ENCODE measurements around the gene SNX6. TPM values are rescaled to one million over a fixed set of nuclear protein-coding genes. Genes with fewer than 3 reads are reported as not detected.

Gene SNX6
- total and polyA plus RNA-seq, 2 experiments from 2014 or later = 110 to 157 TPM

DNA sequence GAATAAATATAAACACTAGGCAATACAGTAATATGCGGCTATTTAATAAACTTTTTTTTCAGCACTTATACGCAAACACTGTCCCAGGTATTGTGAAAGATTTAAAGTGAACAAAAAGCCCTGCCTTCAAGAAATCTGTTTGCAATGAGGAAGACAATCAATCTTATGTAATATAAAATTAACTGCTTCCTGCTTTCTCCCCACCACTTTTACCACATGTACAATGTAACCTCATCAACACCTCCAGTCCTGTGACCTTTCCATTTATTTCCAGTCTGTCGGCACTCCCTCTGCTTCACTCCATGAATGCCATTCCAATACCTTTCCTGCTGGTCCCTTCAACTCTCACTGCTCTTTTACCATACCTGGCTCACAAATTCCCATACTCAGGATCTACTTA is 10.5 kb downstream of the SNX6 start (continued):
- TF ChIP-seq REST (IDR thresholded peaks at IDR 0.05; ENCODE audit: unreplicated experiment) (no peak), ETS1 (IDR thresholded peaks at IDR 0.05) (no peak)
- TF ChIP-seq, protein P1, sequence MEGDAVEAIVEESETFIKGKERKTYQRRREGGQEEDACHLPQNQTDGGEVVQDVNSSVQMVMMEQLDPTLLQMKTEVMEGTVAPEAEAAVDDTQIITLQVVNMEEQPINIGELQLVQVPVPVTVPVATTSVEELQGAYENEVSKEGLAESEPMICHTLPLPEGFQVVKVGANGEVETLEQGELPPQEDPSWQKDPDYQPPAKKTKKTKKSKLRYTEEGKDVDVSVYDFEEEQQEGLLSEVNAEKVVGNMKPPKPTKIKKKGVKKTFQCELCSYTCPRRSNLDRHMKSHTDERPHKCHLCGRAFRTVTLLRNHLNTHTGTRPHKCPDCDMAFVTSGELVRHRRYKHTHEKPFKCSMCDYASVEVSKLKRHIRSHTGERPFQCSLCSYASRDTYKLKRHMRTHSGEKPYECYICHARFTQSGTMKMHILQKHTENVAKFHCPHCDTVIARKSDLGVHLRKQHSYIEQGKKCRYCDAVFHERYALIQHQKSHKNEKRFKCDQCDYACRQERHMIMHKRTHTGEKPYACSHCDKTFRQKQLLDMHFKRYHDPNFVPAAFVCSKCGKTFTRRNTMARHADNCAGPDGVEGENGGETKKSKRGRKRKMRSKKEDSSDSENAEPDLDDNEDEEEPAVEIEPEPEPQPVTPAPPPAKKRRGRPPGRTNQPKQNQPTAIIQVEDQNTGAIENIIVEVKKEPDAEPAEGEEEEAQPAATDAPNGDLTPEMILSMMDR (conservative IDR thresholded peaks at IDR 0.05; ENCODE audit: low read depth in 2 of 2) = no peak

- Mint-ChIP-seq H3K4me1 (no peaks in the 10 kb centered on the region), H3K27me3 (ENCODE audit: insufficient read depth, low read depth, poor library complexity) (peaks cover 5% of the 10 kb centered on the region), H3K9me3 (no peaks in the 10 kb centered on the region), H3K27ac (no peak overlapping the region), H3K36me3 (ENCODE audit: low read depth) (peaks cover 14% of the 10 kb centered on the region; the same call in 1 of the 3 replicates), H3K4me3 (no peak overlapping the region)
- no peaks in the 10 kb centered on the region for H3F3A ChIP-seq (replicated peaks; ENCODE audit: low read depth)
- peaks cover 5% of the 10 kb centered on the region for H3K79me2 ChIP-seq (replicated peaks; ENCODE audit: insufficient read depth)
- TF ChIP-seq, protein P2, sequence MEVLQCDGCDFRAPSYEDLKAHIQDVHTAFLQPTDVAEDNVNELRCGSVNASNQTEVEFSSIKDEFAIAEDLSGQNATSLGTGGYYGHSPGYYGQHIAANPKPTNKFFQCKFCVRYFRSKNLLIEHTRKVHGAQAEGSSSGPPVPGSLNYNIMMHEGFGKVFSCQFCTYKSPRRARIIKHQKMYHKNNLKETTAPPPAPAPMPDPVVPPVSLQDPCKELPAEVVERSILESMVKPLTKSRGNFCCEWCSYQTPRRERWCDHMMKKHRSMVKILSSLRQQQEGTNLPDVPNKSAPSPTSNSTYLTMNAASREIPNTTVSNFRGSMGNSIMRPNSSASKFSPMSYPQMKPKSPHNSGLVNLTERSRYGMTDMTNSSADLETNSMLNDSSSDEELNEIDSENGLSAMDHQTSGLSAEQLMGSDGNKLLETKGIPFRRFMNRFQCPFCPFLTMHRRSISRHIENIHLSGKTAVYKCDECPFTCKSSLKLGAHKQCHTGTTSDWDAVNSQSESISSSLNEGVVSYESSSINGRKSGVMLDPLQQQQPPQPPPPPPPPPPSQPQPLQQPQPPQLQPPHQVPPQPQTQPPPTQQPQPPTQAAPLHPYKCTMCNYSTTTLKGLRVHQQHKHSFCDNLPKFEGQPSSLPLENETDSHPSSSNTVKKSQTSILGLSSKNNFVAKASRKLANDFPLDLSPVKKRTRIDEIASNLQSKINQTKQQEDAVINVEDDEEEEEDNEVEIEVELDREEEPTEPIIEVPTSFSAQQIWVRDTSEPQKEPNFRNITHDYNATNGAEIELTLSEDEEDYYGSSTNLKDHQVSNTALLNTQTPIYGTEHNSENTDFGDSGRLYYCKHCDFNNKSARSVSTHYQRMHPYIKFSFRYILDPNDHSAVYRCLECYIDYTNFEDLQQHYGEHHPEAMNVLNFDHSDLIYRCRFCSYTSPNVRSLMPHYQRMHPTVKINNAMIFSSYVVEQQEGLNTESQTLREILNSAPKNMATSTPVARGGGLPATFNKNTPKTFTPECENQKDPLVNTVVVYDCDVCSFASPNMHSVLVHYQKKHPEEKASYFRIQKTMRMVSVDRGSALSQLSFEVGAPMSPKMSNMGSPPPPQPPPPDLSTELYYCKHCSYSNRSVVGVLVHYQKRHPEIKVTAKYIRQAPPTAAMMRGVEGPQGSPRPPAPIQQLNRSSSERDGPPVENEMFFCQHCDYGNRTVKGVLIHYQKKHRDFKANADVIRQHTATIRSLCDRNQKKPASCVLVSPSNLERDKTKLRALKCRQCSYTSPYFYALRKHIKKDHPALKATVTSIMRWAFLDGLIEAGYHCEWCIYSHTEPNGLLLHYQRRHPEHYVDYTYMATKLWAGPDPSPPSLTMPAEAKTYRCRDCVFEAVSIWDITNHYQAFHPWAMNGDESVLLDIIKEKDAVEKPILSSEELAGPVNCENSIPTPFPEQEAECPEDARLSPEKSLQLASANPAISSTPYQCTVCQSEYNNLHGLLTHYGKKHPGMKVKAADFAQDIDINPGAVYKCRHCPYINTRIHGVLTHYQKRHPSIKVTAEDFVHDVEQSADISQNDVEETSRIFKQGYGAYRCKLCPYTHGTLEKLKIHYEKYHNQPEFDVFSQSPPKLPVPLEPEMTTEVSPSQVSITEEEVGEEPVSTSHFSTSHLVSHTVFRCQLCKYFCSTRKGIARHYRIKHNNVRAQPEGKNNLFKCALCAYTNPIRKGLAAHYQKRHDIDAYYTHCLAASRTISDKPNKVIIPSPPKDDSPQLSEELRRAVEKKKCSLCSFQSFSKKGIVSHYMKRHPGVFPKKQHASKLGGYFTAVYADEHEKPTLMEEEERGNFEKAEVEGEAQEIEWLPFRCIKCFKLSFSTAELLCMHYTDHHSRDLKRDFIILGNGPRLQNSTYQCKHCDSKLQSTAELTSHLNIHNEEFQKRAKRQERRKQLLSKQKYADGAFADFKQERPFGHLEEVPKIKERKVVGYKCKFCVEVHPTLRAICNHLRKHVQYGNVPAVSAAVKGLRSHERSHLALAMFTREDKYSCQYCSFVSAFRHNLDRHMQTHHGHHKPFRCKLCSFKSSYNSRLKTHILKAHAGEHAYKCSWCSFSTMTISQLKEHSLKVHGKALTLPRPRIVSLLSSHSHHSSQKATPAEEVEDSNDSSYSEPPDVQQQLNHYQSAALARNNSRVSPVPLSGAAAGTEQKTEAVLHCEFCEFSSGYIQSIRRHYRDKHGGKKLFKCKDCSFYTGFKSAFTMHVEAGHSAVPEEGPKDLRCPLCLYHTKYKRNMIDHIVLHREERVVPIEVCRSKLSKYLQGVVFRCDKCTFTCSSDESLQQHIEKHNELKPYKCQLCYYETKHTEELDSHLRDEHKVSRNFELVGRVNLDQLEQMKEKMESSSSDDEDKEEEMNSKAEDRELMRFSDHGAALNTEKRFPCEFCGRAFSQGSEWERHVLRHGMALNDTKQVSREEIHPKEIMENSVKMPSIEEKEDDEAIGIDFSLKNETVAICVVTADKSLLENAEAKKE (CRISPR knock-in tag; IDR thresholded peaks at IDR 0.05) = no peak
- TF ChIP-seq ETS1 (IDR thresholded peaks at IDR 0.05) = no peak
- TF ChIP-seq ZNF114 (CRISPR knock-in tag; IDR thresholded peaks at IDR 0.05) = no peak
- TF ChIP-seq JUNB (IDR thresholded peaks at IDR 0.05; ENCODE audit: unreplicated experiment) = no peak
- no peak for TF ChIP-seq CREB1 (CRISPR knock-in tag; IDR thresholded peaks at IDR 0.05; ENCODE audit: low read depth)
- TF ChIP-seq NANOG (IDR thresholded peaks at IDR 0.05; ENCODE audit: borderline replicate concordance) = no peak
- TF ChIP-seq POLR2AphosphoS5 (IDR thresholded peaks at IDR 0.05; ENCODE audit: low read depth) = no peak
- TF ChIP-seq STAT1 (IDR thresholded peaks at IDR 0.05; ENCODE audit: unreplicated experiment) = no peak
- no peak for TF ChIP-seq EZH2phosphoT487 (IDR thresholded peaks at IDR 0.05; ENCODE audit: unreplicated experiment)
- TF ChIP-seq EZH2 (IDR thresholded peaks at IDR 0.05; ENCODE audit: low read depth, unreplicated experiment) = no peak
- H3K9me2 ChIP-seq (ENCODE audit: insufficient read depth) = no peaks in the 10 kb centered on the region
- no peak overlapping the region for H3K4me2 ChIP-seq
- H3K4me3 ChIP-seq = no peak overlapping the region
- H3K27ac ChIP-seq (ENCODE audit: low read depth) = no peak overlapping the region
- no peaks in the 10 kb centered on the region for H3K27me3 ChIP-seq (ENCODE audit: insufficient read depth)
- DNase-seq (ENCODE audit: low spot score) (no peak), ATAC-seq (no peak)
- no peaks in the 10 kb centered on the region; the same call in 1 of the 2 replicates for H3K36me3 ChIP-seq (ENCODE audit: insufficient read depth)
- H3K4me1 ChIP-seq (ENCODE audit: insufficient read depth) = no peaks in the 10 kb centered on the region; the same call in 1 of the 2 replicates
- no peak overlapping the region for H2AFZ ChIP-seq
- H4K20me1 ChIP-seq (replicated peaks; ENCODE audit: insufficient read depth) = peaks cover 14% of the 10 kb centered on the region; the same call in 1 of the 2 replicates
These were observed 13.6 kb downstream of the SNX6 start for GRCh38 chr14:34616360-34616759.
